ENCODE measurements around the gene OGDH.

OGDH gene

DNA sequence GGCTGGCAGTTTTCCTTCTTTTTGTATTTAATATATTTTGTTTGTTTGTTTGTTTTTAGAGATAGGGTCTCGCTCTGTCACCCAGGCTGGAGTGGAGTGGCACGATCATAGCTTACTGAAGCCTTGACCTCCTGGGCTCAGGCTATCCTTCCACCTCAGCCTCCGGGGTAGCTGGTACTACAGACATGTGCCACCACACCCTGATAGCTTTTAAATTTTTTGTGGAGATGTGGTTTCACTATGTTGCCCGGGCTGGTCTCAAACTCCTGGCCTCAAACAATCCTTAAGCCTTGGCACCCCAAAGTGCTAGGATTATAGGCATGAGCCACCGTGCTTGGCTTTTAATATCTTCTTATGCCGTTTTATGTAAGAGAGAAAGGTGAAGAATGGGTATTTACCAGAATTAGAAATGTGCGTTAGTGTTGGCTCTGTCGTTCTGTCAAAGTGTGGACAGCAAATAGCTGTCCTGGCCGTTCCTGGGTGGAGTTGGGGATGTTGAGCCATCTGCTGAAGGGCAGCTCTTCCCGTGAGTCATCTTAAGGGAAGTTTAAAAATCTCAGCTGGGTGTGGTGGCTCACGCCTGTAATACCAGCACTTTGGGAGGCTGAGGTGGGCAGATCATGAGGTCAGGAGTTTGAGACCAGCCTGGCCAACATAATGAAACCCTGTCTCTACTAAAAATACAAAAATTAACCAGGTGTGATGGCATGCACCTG, 14.8 kb downstream of the OGDH start:
- H3K4me2 ChIP-seq (ENCODE audit: low read length) = no peak overlapping the region
- H3K4me3 ChIP-seq (ENCODE audit: low read depth, low read length, poor library complexity, severe bottlenecking) = no peak overlapping the region
- H3K79me2 ChIP-seq (ENCODE audit: insufficient read depth, low read length) = peaks cover 84% of the 10 kb centered on the region
- no peaks in the 10 kb centered on the region for H3K9me3 ChIP-seq (ENCODE audit: low read length)
- no peak overlapping the region for H2AFZ ChIP-seq (ENCODE audit: low read length)
- H3K27me3 ChIP-seq (ENCODE audit: insufficient read depth, low read length) = no peaks in the 10 kb centered on the region
- H3K9ac ChIP-seq (ENCODE audit: low read length) = no peak overlapping the region
- TF ChIP-seq, protein P1, sequence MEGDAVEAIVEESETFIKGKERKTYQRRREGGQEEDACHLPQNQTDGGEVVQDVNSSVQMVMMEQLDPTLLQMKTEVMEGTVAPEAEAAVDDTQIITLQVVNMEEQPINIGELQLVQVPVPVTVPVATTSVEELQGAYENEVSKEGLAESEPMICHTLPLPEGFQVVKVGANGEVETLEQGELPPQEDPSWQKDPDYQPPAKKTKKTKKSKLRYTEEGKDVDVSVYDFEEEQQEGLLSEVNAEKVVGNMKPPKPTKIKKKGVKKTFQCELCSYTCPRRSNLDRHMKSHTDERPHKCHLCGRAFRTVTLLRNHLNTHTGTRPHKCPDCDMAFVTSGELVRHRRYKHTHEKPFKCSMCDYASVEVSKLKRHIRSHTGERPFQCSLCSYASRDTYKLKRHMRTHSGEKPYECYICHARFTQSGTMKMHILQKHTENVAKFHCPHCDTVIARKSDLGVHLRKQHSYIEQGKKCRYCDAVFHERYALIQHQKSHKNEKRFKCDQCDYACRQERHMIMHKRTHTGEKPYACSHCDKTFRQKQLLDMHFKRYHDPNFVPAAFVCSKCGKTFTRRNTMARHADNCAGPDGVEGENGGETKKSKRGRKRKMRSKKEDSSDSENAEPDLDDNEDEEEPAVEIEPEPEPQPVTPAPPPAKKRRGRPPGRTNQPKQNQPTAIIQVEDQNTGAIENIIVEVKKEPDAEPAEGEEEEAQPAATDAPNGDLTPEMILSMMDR (IDR thresholded peaks at IDR 0.05; ENCODE audit: low read length) = no peak
- TF ChIP-seq EZH2 (IDR thresholded peaks at IDR 0.05; ENCODE audit: borderline replicate concordance, low read length) = no peak
- no peaks in the 10 kb centered on the region for H3K9me2 ChIP-seq (ENCODE audit: low read depth, low read length)
- no peak overlapping the region for H3K27ac ChIP-seq (ENCODE audit: low read depth, low read length, poor library complexity, severe bottlenecking)
- peaks cover 35% of the 10 kb centered on the region for H3K36me3 ChIP-seq (ENCODE audit: insufficient read depth, low read length)
- no peaks in the 10 kb centered on the region for H3F3A ChIP-seq (ENCODE audit: insufficient read depth, low read length)
- H3K4me1 ChIP-seq (ENCODE audit: insufficient read depth, low read length, severe bottlenecking) = peaks cover 53% of the 10 kb centered on the region
- no peaks in the 10 kb centered on the region for H4K20me1 ChIP-seq (ENCODE audit: insufficient read depth, low read length)

DNA sequence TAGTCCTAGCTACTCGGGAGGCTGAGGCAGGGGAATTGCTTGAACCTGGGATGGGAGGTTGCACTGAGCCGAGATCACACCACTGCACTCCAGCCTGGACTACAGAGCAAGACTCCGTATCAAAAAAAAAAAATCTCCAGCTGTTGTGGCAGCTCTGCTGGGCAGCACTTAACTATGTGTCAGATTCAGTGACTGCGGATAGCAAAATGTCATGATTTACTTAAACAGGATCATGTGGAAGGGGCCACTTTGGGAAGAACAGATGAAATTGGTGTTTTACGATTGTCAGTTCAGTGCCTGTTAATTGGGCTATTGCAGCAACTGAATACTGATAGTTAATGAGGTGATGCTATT, 15.3 kb downstream of the OGDH start:
- no peak overlapping the region; the same call in 1 of the 2 replicates for H3K4me2 ChIP-seq (ENCODE audit: low read length)
- no peaks in the 10 kb centered on the region for H3K9me2 ChIP-seq (ENCODE audit: low read depth, low read length)
- H4K20me1 ChIP-seq (ENCODE audit: insufficient read depth, low read length) = no peaks in the 10 kb centered on the region

DNA sequence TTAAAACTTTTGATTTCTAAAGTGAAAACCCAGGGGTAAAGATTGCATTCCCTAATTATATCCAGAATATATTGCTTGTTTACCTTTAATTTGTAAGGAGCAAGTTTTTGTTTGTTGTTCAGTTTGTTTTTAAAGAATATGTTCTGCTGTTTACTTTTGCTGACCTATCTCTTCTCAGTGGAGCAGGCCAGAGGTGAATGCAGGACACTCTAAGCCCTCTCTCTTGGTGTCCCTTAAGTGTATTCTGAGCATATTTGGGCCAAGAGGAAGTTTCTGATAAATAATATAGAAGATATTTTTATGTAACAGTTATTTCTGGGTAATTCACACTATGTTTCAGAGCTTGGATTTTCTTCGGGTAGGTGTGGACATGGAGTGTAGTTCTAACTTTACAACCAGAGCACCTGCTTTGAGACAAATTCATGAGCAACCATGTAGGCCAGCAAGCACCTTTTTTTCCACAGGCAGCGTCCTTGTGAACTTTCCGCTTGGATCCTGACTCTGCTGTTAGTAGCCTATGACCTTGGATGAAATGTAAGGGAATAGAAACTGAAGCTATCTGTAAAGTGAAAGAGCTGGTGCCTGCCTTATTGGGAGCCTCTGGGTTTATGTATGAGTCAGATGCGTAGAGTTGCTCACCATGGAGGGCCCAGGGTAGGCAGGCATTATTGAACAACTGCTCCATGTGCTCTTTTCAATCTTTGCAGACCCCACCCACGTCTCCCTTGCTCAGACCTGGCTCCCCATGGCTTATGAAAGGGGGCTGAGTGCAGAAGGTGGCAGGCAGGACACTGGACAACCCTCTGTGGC, 16.1 kb downstream of the OGDH start:
- TF ChIP-seq EZH2 (IDR thresholded peaks at IDR 0.05; ENCODE audit: borderline replicate concordance, low read length) = no peak
- TF ChIP-seq, protein P1 (IDR thresholded peaks at IDR 0.05; ENCODE audit: low read length) = no peak
- H3K9ac ChIP-seq (ENCODE audit: low read length) = no peak overlapping the region; the same call in 1 of the 2 replicates
- peaks cover 74% of the 10 kb centered on the region for H3K79me2 ChIP-seq (ENCODE audit: insufficient read depth, low read length)
- no peaks in the 10 kb centered on the region for H3F3A ChIP-seq (ENCODE audit: insufficient read depth, low read length)
- peaks cover 45% of the 10 kb centered on the region for H3K36me3 ChIP-seq (ENCODE audit: insufficient read depth, low read length)
- no peak overlapping the region for H3K4me2 ChIP-seq (ENCODE audit: low read length)
- peaks cover 45% of the 10 kb centered on the region for H3K4me1 ChIP-seq (ENCODE audit: insufficient read depth, low read length, severe bottlenecking)
- no peak overlapping the region for H2AFZ ChIP-seq (ENCODE audit: low read length)
- no peaks in the 10 kb centered on the region for H3K9me3 ChIP-seq (ENCODE audit: low read length)
- H3K9me2 ChIP-seq (ENCODE audit: low read depth, low read length) = no peaks in the 10 kb centered on the region
- no peaks in the 10 kb centered on the region for H4K20me1 ChIP-seq (ENCODE audit: insufficient read depth, low read length)
- H3K4me3 ChIP-seq (ENCODE audit: low read depth, low read length, poor library complexity, severe bottlenecking) = no peak overlapping the region
- H3K27me3 ChIP-seq (ENCODE audit: insufficient read depth, low read length) = no peaks in the 10 kb centered on the region
- no peak overlapping the region for H3K27ac ChIP-seq (ENCODE audit: low read depth, low read length, poor library complexity, severe bottlenecking)

More for the DNA sequence above, 15.3 kb downstream of the OGDH start:
- no peak for TF ChIP-seq EZH2 (IDR thresholded peaks at IDR 0.05; ENCODE audit: borderline replicate concordance, low read length)
- TF ChIP-seq, protein P1 (IDR thresholded peaks at IDR 0.05; ENCODE audit: low read length) = no peak
- Histone ChIP-seq H3K9ac (ENCODE audit: low read length) (no peak overlapping the region), H3K36me3 (ENCODE audit: insufficient read depth, low read length) (peaks cover 40% of the 10 kb centered on the region), H3K4me3 (ENCODE audit: low read depth, low read length, poor library complexity, severe bottlenecking) (no peak overlapping the region), H3K79me2 (ENCODE audit: insufficient read depth, low read length) (peaks cover 81% of the 10 kb centered on the region), H3K27ac (ENCODE audit: low read depth, low read length, poor library complexity, severe bottlenecking) (no peak overlapping the region), H3K9me3 (ENCODE audit: low read length) (no peaks in the 10 kb centered on the region), H3K27me3 (ENCODE audit: insufficient read depth, low read length) (no peaks in the 10 kb centered on the region), H2AFZ (ENCODE audit: low read length) (no peak overlapping the region), H3K4me1 (ENCODE audit: insufficient read depth, low read length, severe bottlenecking) (peaks cover 52% of the 10 kb centered on the region), H3F3A (ENCODE audit: insufficient read depth, low read length) (no peaks in the 10 kb centered on the region)

Data from OCI-LY1 (cell line).